Lower leg skin (tissue), 4 donors: ENCODE results near the gene BORCS5. TPM values are rescaled to one million over a fixed set of nuclear protein-coding genes. Genes with fewer than 3 reads are reported as not detected.
"Not testable (repeated sequence)": the region's sequence is repeated elsewhere in the genome, so short reads cannot be mapped to it uniquely, and the experiment has no call there.

Experiments
- DNase-seq, 2 donors: peaks; one replicate each; pipeline ENCODE4 v3.0.0-alpha.2; 2019; ENCODE audit warnings: low spot score in 2 of 2
- H3K4me3 ChIP-seq: fragments of 200-600 bp; sonication (generic); 2 replicates; pipeline ENCODE4 v1.5.1; 2017; ENCODE audit warnings: mild to moderate bottlenecking, low read depth; ENCODE audit not compliant: poor library complexity, severe bottlenecking
- POLR2A ChIP-seq, 2 donors: fragments of 450-650 bp; IDR thresholded peaks; one replicate each; pipeline ENCODE4 v1.6.1; 2016 to 2017; ENCODE audit warnings: antibody characterized with exemption in 2 of 2, mild to moderate bottlenecking in 1 of 2, moderate library complexity in 1 of 2
- WGBS, 2 donors: methylation state at CpG; one replicate each; pipeline ENCODE4 v1.1.5; 2018; 5-methylcytosine and 5-hydroxymethylcytosine counted together
- intact Hi-C: fragments of 100-400 bp; cut with DNase I; formaldehyde crosslinking; loops from one replicate; pipeline ENCODE4 v1.15.0; 2023; ENCODE audit warnings: low total_unique reads
- total RNA-seq, 4 donors: library from RNA; depleted of rRNA; stranded (reverse); fragments of >200 nt; gene quantifications; one replicate each; pipeline ENCODE4 v1.1.0, GENCODE V29; 2016
- TF ChIP-seq, protein P1 (sequence below), 3 donors: fragments of 450-650 bp; IDR thresholded peaks; one replicate each; pipeline ENCODE4 v1.5.1; 2016; ENCODE audit warnings: antibody characterized with exemption in 3 of 3, mild to moderate bottlenecking in 3 of 3, moderate library complexity in 2 of 3

BORCS5 gene
- total RNA-seq, 4 donors from 2014 or later: 5.3 to 13.4 (median 10.1) TPM

DNA sequence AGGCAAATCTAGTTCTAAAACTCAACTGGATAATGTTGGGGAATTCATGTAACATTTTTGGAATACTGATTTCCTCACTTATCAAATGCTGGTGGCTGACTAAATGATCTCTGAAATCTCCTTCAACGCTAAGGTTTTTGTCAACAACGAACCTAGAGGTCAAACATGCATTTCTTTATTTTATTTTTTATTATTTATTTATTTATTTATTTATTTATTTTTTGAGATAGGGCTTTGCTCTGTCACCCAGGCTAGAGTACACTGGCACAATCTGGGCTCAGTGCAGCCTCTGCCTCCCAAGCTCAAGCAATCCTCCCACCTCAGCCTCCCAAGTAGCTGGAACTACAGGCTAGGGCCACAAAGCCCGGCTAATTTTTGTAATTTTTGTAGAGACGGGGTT lies 141.3 kb downstream of the BORCS5 start:
- DNase-seq: no peak
- H3K4me3 ChIP-seq: no peak overlapping the region
- intact Hi-C loops: no loop called here
- 95 to 97% methylated on average over 4 of the region's 4 CpGs for WGBS, 2 donors
- TF ChIP-seq, protein P1, sequence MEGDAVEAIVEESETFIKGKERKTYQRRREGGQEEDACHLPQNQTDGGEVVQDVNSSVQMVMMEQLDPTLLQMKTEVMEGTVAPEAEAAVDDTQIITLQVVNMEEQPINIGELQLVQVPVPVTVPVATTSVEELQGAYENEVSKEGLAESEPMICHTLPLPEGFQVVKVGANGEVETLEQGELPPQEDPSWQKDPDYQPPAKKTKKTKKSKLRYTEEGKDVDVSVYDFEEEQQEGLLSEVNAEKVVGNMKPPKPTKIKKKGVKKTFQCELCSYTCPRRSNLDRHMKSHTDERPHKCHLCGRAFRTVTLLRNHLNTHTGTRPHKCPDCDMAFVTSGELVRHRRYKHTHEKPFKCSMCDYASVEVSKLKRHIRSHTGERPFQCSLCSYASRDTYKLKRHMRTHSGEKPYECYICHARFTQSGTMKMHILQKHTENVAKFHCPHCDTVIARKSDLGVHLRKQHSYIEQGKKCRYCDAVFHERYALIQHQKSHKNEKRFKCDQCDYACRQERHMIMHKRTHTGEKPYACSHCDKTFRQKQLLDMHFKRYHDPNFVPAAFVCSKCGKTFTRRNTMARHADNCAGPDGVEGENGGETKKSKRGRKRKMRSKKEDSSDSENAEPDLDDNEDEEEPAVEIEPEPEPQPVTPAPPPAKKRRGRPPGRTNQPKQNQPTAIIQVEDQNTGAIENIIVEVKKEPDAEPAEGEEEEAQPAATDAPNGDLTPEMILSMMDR (IDR thresholded peaks at IDR 0.05): no peak
- TF ChIP-seq POLR2A (IDR thresholded peaks at IDR 0.05): no peak

DNA sequence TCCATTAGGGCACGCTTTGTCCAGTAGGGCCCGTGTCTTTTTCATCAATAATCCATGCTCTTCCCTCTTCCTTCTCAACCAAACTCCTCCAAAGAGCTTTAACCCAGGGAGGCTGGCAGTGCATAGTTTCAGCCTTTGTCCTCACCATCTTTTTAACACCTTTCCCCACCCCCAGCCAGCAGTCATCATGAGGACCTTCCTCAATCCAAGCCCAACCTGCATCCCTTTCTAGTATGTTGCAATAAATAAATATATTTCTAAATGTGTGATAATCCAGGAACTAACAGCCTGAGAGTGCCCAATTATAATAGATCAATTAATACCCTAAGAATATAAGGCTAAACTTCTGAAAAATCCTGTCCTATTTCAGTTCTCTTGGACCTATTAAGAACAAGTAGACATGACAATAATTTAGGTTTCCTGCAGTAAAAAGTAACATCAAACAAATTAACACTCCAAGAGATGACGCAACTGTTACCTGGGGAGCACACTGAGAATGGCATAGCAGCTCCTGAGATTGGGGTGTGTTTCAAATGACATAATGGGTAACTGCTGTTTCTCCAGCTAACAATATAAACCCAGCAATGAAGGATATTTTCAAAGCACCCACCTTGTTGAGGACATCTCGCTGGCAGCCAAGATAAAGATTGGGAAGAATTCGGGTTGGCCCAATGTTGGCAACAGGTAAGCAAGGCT lies 143.2 kb downstream of the BORCS5 start:
- intact Hi-C loops: no loop called here
- 86% methylated on average over 5 of the region's 5 CpGs for WGBS, 2 donors
- no peak for DNase-seq
- no peak overlapping the region for H3K4me3 ChIP-seq
- TF ChIP-seq, protein P1 (IDR thresholded peaks at IDR 0.05): no peak
- no peak for TF ChIP-seq POLR2A (IDR thresholded peaks at IDR 0.05)

DNA sequence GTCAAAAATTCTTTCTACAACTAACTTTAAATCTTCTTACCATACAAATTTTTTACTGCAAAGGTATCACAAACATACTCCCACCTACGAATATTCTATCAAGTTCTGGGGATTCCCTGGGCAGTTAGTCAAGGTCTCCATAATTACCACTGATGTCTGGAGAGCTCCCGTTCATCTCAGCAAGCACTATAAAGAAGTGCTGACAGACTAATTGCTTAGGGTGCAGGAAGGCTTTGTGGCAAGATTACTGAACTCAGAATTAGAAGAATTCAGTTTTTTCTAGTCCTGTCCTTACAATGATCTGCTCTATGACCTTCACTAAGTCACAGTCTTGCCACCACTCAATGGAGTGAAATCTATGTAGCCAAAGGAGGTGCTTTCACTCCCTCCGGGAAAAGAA lies 144.2 kb downstream of the BORCS5 start:
- intact Hi-C loops: no loop called here
- TF ChIP-seq POLR2A (IDR thresholded peaks at IDR 0.05): no peak
- TF ChIP-seq, protein P1 (IDR thresholded peaks at IDR 0.05): no peak
- 67 to 75% methylated on average over 3 of the region's 3 CpGs for WGBS, 2 donors
- no peak overlapping the region for H3K4me3 ChIP-seq
- no peak for DNase-seq

DNA sequence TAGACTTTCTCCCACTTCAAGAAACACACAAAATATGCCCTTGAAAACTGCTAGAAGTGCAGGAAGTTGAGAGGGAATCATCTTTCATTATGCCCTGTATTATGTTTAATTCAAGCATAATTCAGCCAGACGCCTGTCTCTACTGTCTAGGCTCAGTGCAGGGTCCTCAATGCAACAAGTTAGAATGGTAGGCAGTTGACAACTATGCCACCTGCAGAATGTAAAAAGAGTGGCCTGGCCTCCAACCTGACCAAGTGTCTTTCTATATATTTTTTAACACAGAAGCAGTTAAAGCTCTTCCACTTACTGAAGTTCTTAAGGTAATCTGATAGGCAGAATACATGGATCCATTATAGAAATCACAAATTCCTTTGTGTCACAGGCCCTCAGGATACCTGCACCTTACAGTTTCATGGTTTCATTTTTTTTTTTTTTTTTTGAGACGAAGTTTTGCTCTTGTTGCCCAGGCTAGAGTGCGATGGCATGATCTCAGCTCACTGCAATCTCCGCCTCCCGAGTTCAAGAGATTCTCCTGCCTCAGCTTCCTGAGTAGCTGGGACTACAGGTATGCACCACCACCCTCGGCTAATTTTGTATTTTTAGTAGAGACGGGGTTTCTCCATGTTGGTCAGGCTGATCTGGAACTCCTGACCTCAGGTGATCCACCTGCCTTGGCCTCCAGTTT lies 145.4 kb downstream of the BORCS5 start:
- intact Hi-C loops, H3K4me3 ChIP-seq, DNase-seq: not testable (repeated sequence)
- WGBS, 2 donors: 93 to 94% methylated on average over 7 of the region's 7 CpGs

DNA sequence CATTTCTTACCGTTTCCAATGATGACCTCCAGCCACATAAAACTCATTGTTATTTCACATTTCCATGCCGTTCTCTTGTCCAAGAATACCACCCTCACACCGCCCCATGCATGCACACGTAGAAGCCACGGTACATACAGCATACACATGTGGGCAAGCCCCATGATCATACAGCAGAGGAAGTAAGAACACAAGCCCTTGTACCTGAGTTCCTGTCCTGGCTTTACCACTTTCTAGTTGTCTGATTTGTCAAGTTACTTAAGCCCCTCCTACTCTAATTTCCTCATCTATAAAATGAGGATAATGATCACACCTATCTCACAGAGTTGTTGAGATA lies 145.9 kb downstream of the BORCS5 start:
- intact Hi-C loops: no loop called here

DNA sequence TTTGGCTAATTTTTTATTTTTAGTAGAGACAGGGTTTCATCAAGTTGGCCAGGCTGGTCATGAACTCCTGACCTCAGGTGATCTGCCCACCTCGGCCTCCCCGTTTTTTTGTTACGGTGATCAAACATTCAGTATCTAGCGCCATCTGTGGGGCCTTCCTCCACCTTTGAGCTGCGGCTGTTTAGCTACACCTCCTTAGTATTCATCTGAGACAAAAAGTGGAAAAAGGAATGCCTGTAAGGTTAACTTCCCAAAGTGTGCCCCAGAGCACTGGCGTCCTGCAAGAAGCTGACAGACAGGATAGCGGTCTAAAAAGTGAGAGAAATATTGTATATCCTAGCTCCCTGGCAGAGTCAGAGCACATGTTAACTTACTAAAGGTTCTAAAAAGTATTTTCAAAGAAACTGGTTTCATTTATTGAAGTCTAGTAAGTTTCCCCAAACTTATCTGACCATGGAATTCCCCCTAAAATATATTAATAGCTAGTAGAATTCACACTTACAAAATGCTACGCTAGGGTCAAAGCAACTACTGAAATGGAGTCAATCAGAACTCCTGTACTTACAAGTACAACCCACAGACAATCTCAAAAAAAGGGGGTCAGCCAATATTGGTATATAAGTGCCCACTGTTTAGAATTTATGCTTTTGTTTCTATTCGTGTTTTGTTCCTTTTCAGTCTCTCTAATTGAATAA lies 146.7 kb downstream of the BORCS5 start:
- DNase-seq: no peak
- TF ChIP-seq POLR2A (IDR thresholded peaks at IDR 0.05): no peak
- TF ChIP-seq, protein P1 (IDR thresholded peaks at IDR 0.05): no peak
- intact Hi-C loops: no loop called here
- WGBS, 2 donors: 79 to 95% methylated on average over 9 of the region's 9 CpGs
- no peak overlapping the region for H3K4me3 ChIP-seq

More for the DNA sequence above, 145.9 kb downstream of the BORCS5 start:
- WGBS, 2 donors: 93 to 95% methylated on average over 5 of the region's 5 CpGs
- no peak overlapping the region for H3K4me3 ChIP-seq
- DNase-seq: no peak
- TF ChIP-seq POLR2A (IDR thresholded peaks at IDR 0.05): no peak
- TF ChIP-seq, protein P1 (IDR thresholded peaks at IDR 0.05): no peak
